Measurements from ENCODE around the gene CYSRT1. TPM values are rescaled to one million over a fixed set of nuclear protein-coding genes. Genes with fewer than 3 reads are reported as not detected.

CYSRT1 gene
- total and polyA plus RNA-seq, 2 donors (not counting 3 experiments of a cell fraction or from before 2014, with no cell fraction given): 0.44 to 1.1 TPM

DNA sequence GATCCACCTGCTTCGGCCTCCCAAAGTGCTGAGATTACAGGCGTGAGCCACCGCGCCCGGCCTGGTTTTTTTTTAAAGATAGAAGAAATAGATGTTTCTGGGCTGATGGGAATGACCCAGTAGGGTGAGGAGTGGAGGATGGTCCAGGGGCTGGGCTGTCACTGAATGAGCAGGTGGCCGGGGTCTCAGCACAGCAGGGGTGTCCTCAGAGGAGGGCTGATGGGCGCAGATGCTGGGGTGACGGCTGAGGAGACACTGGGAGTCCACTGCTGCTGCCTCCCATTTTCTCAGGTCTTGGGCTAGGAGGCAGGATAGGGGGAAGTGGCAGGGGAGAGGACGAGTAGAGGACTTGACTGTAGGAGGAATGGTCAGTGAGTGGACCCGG is 50.2 kb downstream of the CYSRT1 start:
- peaks cover 25% of the 10 kb centered on the region for H3K79me2 ChIP-seq (ENCODE audit: control insufficient read depth, insufficient read depth, low read length)
- H4K20me1 ChIP-seq (replicated peaks; ENCODE audit: control insufficient read depth, extremely low read depth, insufficient read depth, low read length): no peaks in the 10 kb centered on the region

More for the DNA sequence above, 50.2 kb downstream of the CYSRT1 start:
- TF ChIP-seq, protein P1, sequence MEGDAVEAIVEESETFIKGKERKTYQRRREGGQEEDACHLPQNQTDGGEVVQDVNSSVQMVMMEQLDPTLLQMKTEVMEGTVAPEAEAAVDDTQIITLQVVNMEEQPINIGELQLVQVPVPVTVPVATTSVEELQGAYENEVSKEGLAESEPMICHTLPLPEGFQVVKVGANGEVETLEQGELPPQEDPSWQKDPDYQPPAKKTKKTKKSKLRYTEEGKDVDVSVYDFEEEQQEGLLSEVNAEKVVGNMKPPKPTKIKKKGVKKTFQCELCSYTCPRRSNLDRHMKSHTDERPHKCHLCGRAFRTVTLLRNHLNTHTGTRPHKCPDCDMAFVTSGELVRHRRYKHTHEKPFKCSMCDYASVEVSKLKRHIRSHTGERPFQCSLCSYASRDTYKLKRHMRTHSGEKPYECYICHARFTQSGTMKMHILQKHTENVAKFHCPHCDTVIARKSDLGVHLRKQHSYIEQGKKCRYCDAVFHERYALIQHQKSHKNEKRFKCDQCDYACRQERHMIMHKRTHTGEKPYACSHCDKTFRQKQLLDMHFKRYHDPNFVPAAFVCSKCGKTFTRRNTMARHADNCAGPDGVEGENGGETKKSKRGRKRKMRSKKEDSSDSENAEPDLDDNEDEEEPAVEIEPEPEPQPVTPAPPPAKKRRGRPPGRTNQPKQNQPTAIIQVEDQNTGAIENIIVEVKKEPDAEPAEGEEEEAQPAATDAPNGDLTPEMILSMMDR (IDR thresholded peaks at IDR 0.05; ENCODE audit: extremely low read depth in 1 of 2, insufficient read depth in 1 of 2, low read depth in 1 of 2, low read length in 2 of 2): no peak
- TF ChIP-seq GATA2 (IDR thresholded peaks at IDR 0.05; ENCODE audit: insufficient read depth, insufficient read length, low read depth, low read length) (no peak), POLR2AphosphoS5 (IDR thresholded peaks at IDR 0.05; ENCODE audit: insufficient read depth, low read depth, low read length) (no peak), JUN (IDR thresholded peaks at IDR 0.05; ENCODE audit: borderline replicate concordance, insufficient read depth, insufficient read length, low read depth) (no peak), POLR2A (IDR thresholded peaks at IDR 0.05; ENCODE audit: low read depth, low read length) (no peak), FOS (IDR thresholded peaks at IDR 0.05; ENCODE audit: borderline replicate concordance, insufficient read depth, low read length) (no peak), MYC (IDR thresholded peaks at IDR 0.05; ENCODE audit: low read depth, low read length) (no peak), EZH2 (IDR thresholded peaks at IDR 0.05; ENCODE audit: borderline replicate concordance, low read depth, low read length, severe bottlenecking) (no peak)
- TF ChIP-seq, protein P2, sequence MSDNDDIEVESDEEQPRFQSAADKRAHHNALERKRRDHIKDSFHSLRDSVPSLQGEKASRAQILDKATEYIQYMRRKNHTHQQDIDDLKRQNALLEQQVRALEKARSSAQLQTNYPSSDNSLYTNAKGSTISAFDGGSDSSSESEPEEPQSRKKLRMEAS (IDR thresholded peaks at IDR 0.05; ENCODE audit: insufficient read depth, insufficient read length): no peak
- no peaks in the 10 kb centered on the region for H3K9me3 ChIP-seq (replicated peaks; ENCODE audit: control insufficient read depth, insufficient read depth, low read length)
- dilution Hi-C loops (cut with MboI; ENCODE audit: extremely low pct_ligation_motif_present, low sequenced_read_pairs): no loop called here
- peaks cover 10 to 22% of the 10 kb centered on the region in 2 experiments for H3K36me3 ChIP-seq (ENCODE audit: control insufficient read depth in 2 of 2, extremely low read depth in 1 of 2, insufficient read depth in 2 of 2, low read length in 2 of 2)
- DNase-seq (ENCODE audit: low read depth, low spot score) (no peak), FAIRE-seq (no peak)
- POLR2A ChIA-PET: no interaction called here
- H3K9me1 ChIP-seq (replicated peaks; ENCODE audit: control insufficient read depth, extremely low read depth, insufficient read depth, low read length): no peaks in the 10 kb centered on the region
- intact Hi-C loops (cut with micrococcal nuclease): no loop called here
- no TSS peak for BruUV-seq (replicated peaks)
- H3K27me3 ChIP-seq (ENCODE audit: control insufficient read depth in 2 of 2, insufficient read depth in 2 of 2, low read length in 2 of 2): no peaks in the 10 kb centered on the region
- CTCF ChIA-PET: no interaction called here
- no peak overlapping the region for H3K27ac ChIP-seq (ENCODE audit: insufficient read depth, low read depth, low read length)
- H3K4me3 ChIP-seq (replicated peaks in 1 of 3; ENCODE audit: insufficient read depth in 1 of 3, low read depth in 1 of 3, low read length in 3 of 3): no peak overlapping the region
- no peak overlapping the region for H2AFZ ChIP-seq (ENCODE audit: low read depth, low read length)
- H3K4me2 ChIP-seq (ENCODE audit: insufficient read depth, low read length): no peak overlapping the region
- no peak overlapping the region for H3K9ac ChIP-seq (replicated peaks; ENCODE audit: extremely low read depth, insufficient read depth, low read length)
- peaks cover 19% of the 10 kb centered on the region for H3K4me1 ChIP-seq (ENCODE audit: control insufficient read depth, extremely low read depth, insufficient read depth, low read length)

Other genes with a start within 250 kb of the CYSRT1 start
Only the 30 nearest of the 32 such genes appear.
- 35.0 and 38.7 TPM in 2 replicates for gene PAXX, start 232.8 kb upstream of the CYSRT1 start, total RNA-seq
- 34.0 and 49.9 TPM in 2 replicates for gene PAXX, start 232.8 kb upstream of the CYSRT1 start, polyA plus RNA-seq
- not detected in 2 replicates for gene CLIC3, start 228.6 kb upstream of the CYSRT1 start, total RNA-seq
- gene CLIC3, start 228.6 kb upstream of the CYSRT1 start, polyA plus RNA-seq: 2.3 and 4.1 TPM in 2 replicates
- 20.0 and 23.4 TPM in 2 replicates for gene ABCA2, start 196.9 kb upstream of the CYSRT1 start, total RNA-seq
- gene ABCA2, start 196.9 kb upstream of the CYSRT1 start, polyA plus RNA-seq: 29.1 and 41.2 TPM in 2 replicates
- not detected in 2 replicates for gene FUT7, start 193.1 kb upstream of the CYSRT1 start, total RNA-seq
- gene FUT7, start 193.1 kb upstream of the CYSRT1 start, polyA plus RNA-seq: not detected in 2 replicates
- gene NPDC1, start 179.0 kb upstream of the CYSRT1 start, total RNA-seq: 157 and 181 TPM in 2 replicates
- gene NPDC1, start 179.0 kb upstream of the CYSRT1 start, polyA plus RNA-seq: 115 and 144 TPM in 2 replicates
- gene ENTPD2, start 171.1 kb upstream of the CYSRT1 start, total RNA-seq: not detected in 2 replicates
- 0.03 TPM in 1 of 2 replicates, not detected in the other for gene ENTPD2, start 171.1 kb upstream of the CYSRT1 start, polyA plus RNA-seq
- 24.3 and 27.8 TPM in 2 replicates for gene SAPCD2, start 154.6 kb upstream of the CYSRT1 start, total RNA-seq
- 11.5 and 13.2 TPM in 2 replicates for gene SAPCD2, start 154.6 kb upstream of the CYSRT1 start, polyA plus RNA-seq
- 38.1 and 41.7 TPM in 2 replicates for gene UAP1L1, start 147.7 kb upstream of the CYSRT1 start, total RNA-seq
- 26.0 and 31.0 TPM in 2 replicates for gene UAP1L1, start 147.7 kb upstream of the CYSRT1 start, polyA plus RNA-seq
- 67.7 and 75.3 TPM in 2 replicates for gene MAN1B1, start 138.2 kb upstream of the CYSRT1 start, total RNA-seq
- 81.0 and 83.3 TPM in 2 replicates for gene MAN1B1, start 138.2 kb upstream of the CYSRT1 start, polyA plus RNA-seq
- gene DPP7, start 110.4 kb upstream of the CYSRT1 start, total RNA-seq: 118 and 149 TPM in 2 replicates
- gene DPP7, start 110.4 kb upstream of the CYSRT1 start, polyA plus RNA-seq: 200 and 247 TPM in 2 replicates
- not detected in 2 replicates for gene GRIN1, start 86.0 kb upstream of the CYSRT1 start, total RNA-seq
- not detected in 2 replicates for gene GRIN1, start 86.0 kb upstream of the CYSRT1 start, polyA plus RNA-seq
- not detected in 2 replicates for gene LRRC26, start 55.1 kb upstream of the CYSRT1 start, total RNA-seq
- gene LRRC26, start 55.1 kb upstream of the CYSRT1 start, polyA plus RNA-seq: 0.08 TPM in 1 of 2 replicates, not detected in the other
- not detected in 2 replicates for gene TMEM210, start 53.1 kb upstream of the CYSRT1 start, total RNA-seq
- not detected in 2 replicates for gene TMEM210, start 53.1 kb upstream of the CYSRT1 start, polyA plus RNA-seq
- 69.2 and 70.0 TPM in 2 replicates for gene ANAPC2, start 36.6 kb upstream of the CYSRT1 start, total RNA-seq
- gene ANAPC2, start 36.6 kb upstream of the CYSRT1 start, polyA plus RNA-seq: 44.8 and 57.5 TPM in 2 replicates
- gene SSNA1, start 36.5 kb upstream of the CYSRT1 start, total RNA-seq: 89.0 and 90.5 TPM in 2 replicates
- gene SSNA1, start 36.5 kb upstream of the CYSRT1 start, polyA plus RNA-seq: 146 and 162 TPM in 2 replicates
- gene TPRN, start 24.4 kb upstream of the CYSRT1 start, total RNA-seq: 12.1 and 12.4 TPM in 2 replicates
- gene TPRN, start 24.4 kb upstream of the CYSRT1 start, polyA plus RNA-seq: 4.3 and 5.7 TPM in 2 replicates
- gene TMEM203, start 19.5 kb upstream of the CYSRT1 start, total RNA-seq: 25.6 and 29.6 TPM in 2 replicates
- gene TMEM203, start 19.5 kb upstream of the CYSRT1 start, polyA plus RNA-seq: 39.8 and 40.4 TPM in 2 replicates
- gene NDOR1, start 19.5 kb upstream of the CYSRT1 start, total RNA-seq: 23.4 and 26.7 TPM in 2 replicates
- gene NDOR1, start 19.5 kb upstream of the CYSRT1 start, polyA plus RNA-seq: 13.5 and 18.0 TPM in 2 replicates
- 3.8 and 4.8 TPM in 2 replicates for gene RNF208, start 2.9 kb upstream of the CYSRT1 start, total RNA-seq
- gene RNF208, start 2.9 kb upstream of the CYSRT1 start, polyA plus RNA-seq: 1.3 and 1.7 TPM in 2 replicates
- gene RNF224, start 2.3 kb downstream of the CYSRT1 start, total RNA-seq: not detected in 2 replicates
- not detected in 2 replicates for gene RNF224, start 2.3 kb downstream of the CYSRT1 start, polyA plus RNA-seq
- not detected in 2 replicates for gene SLC34A3, start 5.7 kb downstream of the CYSRT1 start, total RNA-seq
- not detected in 2 replicates for gene SLC34A3, start 5.7 kb downstream of the CYSRT1 start, polyA plus RNA-seq
- 546 and 558 TPM in 2 replicates for gene TUBB4B, start 16.1 kb downstream of the CYSRT1 start, total RNA-seq
- 418 and 439 TPM in 2 replicates for gene TUBB4B, start 16.1 kb downstream of the CYSRT1 start, polyA plus RNA-seq
- not detected in 2 replicates for gene STPG3, start 26.1 kb downstream of the CYSRT1 start, total RNA-seq
- gene STPG3, start 26.1 kb downstream of the CYSRT1 start, polyA plus RNA-seq: not detected in 2 replicates
- gene NELFB, start 30.2 kb downstream of the CYSRT1 start, total RNA-seq: 70.2 and 76.1 TPM in 2 replicates
- 61.8 and 62.3 TPM in 2 replicates for gene NELFB, start 30.2 kb downstream of the CYSRT1 start, polyA plus RNA-seq
- gene TOR4A, start 52.6 kb downstream of the CYSRT1 start, total RNA-seq: 46.4 and 48.0 TPM in 2 replicates
- 32.4 and 45.7 TPM in 2 replicates for gene TOR4A, start 52.6 kb downstream of the CYSRT1 start, polyA plus RNA-seq
- 50.0 and 61.0 TPM in 2 replicates for gene NRARP, start 77.1 kb downstream of the CYSRT1 start, total RNA-seq
- 54.0 and 72.9 TPM in 2 replicates for gene NRARP, start 77.1 kb downstream of the CYSRT1 start, polyA plus RNA-seq
- 26.6 and 30.3 TPM in 2 replicates for gene EXD3, start 198.0 kb downstream of the CYSRT1 start, total RNA-seq
- gene EXD3, start 198.0 kb downstream of the CYSRT1 start, polyA plus RNA-seq: 17.7 and 24.7 TPM in 2 replicates
- 0.91 and 1.3 TPM in 2 replicates for gene NOXA1, start 198.2 kb downstream of the CYSRT1 start, total RNA-seq
- gene NOXA1, start 198.2 kb downstream of the CYSRT1 start, polyA plus RNA-seq: 0.40 and 0.51 TPM in 2 replicates
- 0.42 and 0.51 TPM in 2 replicates for gene ENTPD8, start 216.2 kb downstream of the CYSRT1 start, total RNA-seq
- gene ENTPD8, start 216.2 kb downstream of the CYSRT1 start, polyA plus RNA-seq: 0.44 and 0.45 TPM in 2 replicates
- 43.3 and 45.4 TPM in 2 replicates for gene NSMF, start 234.2 kb downstream of the CYSRT1 start, total RNA-seq
- 53.7 and 66.9 TPM in 2 replicates for gene NSMF, start 234.2 kb downstream of the CYSRT1 start, polyA plus RNA-seq